GM18867 (cell line): Measurements from ENCODE around the gene ANKMY2.
"Not testable (repeated sequence)": the region's sequence is repeated elsewhere in the genome, so short reads cannot be mapped to it uniquely, and the experiment has no call there.

Source experiments
- ATAC-seq: cut with Tn5 transposase; IDR thresholded peaks from one replicate; pipeline ENCODE4 v1.9.1; 2021; ENCODE audit warnings: mild to moderate bottlenecking, moderate library complexity; ENCODE audit not compliant: unreplicated experiment

The ANKMY2 gene

GRCh38 chr7:16659854-16660497 lies 14.4 kb upstream of the ANKMY2 start:
- not testable (repeated sequence) for ATAC-seq

- ATAC-seq: no peak
Measured at GRCh38 chr7:16657656-16658279, 12.2 kb upstream of the ANKMY2 start.

- no peak for ATAC-seq
Measured at GRCh38 chr7:16656141-16656540, 10.6 kb upstream of the ANKMY2 start.

GRCh38 chr7:16655394-16655793 lies 9.8 kb upstream of the ANKMY2 start:
- no peak for ATAC-seq

GRCh38 chr7:16652888-16653287 lies 7.3 kb upstream of the ANKMY2 start:
- no peak for ATAC-seq

- ATAC-seq: no peak
Measured at GRCh38 chr7:16652240-16652583, 6.7 kb upstream of the ANKMY2 start.

- ATAC-seq: no peak
Measured at GRCh38 chr7:16651396-16652239, 6.1 kb upstream of the ANKMY2 start.

GRCh38 chr7:16650266-16650665 lies 4.7 kb upstream of the ANKMY2 start:
- no peak for ATAC-seq

GRCh38 chr7:16649196-16649595 lies 3.6 kb upstream of the ANKMY2 start:
- no peak for ATAC-seq

- no peak for ATAC-seq
Measured at GRCh38 chr7:16648551-16648950, 3.0 kb upstream of the ANKMY2 start.

GRCh38 chr7:16647435-16647960 lies 1.9 kb upstream of the ANKMY2 start:
- ATAC-seq: no peak

GRCh38 chr7:16646472-16647072 lies 1.0 kb upstream of the ANKMY2 start:
- ATAC-seq: no peak

GRCh38 chr7:16644636-16645592 lies 640 bp downstream of the ANKMY2 start:
- peak; percentile 5 for ATAC-seq

- ATAC-seq: no peak
Measured at GRCh38 chr7:16644157-16644556, 1.4 kb downstream of the ANKMY2 start.

- ATAC-seq: no peak
Measured at GRCh38 chr7:16638282-16639280, 7.0 kb downstream of the ANKMY2 start.

GRCh38 chr7:16637379-16637778 lies 8.2 kb downstream of the ANKMY2 start:
- ATAC-seq: no peak

- no peak for ATAC-seq
Measured at GRCh38 chr7:16636555-16637101, 8.9 kb downstream of the ANKMY2 start.

GRCh38 chr7:16634271-16634738 lies 11.2 kb downstream of the ANKMY2 start:
- ATAC-seq: no peak

GRCh38 chr7:16630654-16631053 lies 14.9 kb downstream of the ANKMY2 start:
- ATAC-seq: no peak
